ENCODE measurements around the gene RIMS3. TPM values are rescaled to one million over a fixed set of nuclear protein-coding genes. Genes with fewer than 3 reads are reported as not detected.
A peak's percentile ranks its signal among the peaks of the same experiment; 100 is the strongest.

RIMS3 gene
- total RNA-seq, 1 donor from 2014 or later: 2.9 TPM

- Histone ChIP-seq H3K27me3 (ENCODE audit: control insufficient read depth, insufficient read depth, low read length) (peaks cover 6% of the 10 kb centered on the region), H3K36me3 (ENCODE audit: control insufficient read depth, insufficient read depth, low read length) (no peaks in the 10 kb centered on the region), H3K4me3 (ENCODE audit: low read depth, low read length) (no peak overlapping the region)
- DNase-seq (ENCODE audit: low read depth): peak; percentile 21
- TF ChIP-seq CTCF (IDR thresholded peaks at IDR 0.05; ENCODE audit: insufficient read depth, low read length, poor library complexity, severe bottlenecking): no peak
Observed at GRCh38 chr1:40662864-40663263, 2.6 kb downstream of the RIMS3 start.

- TF ChIP-seq CTCF (IDR thresholded peaks at IDR 0.05; ENCODE audit: insufficient read depth, low read length, poor library complexity, severe bottlenecking): no peak
- Histone ChIP-seq H3K4me3 (ENCODE audit: low read depth, low read length) (no peak overlapping the region), H3K36me3 (ENCODE audit: control insufficient read depth, insufficient read depth, low read length) (no peaks in the 10 kb centered on the region), H3K27me3 (ENCODE audit: control insufficient read depth, insufficient read depth, low read length) (peaks cover 6% of the 10 kb centered on the region)
- no peak for DNase-seq (ENCODE audit: low read depth)
Observed at GRCh38 chr1:40662151-40662550, 3.3 kb downstream of the RIMS3 start.

- DNase-seq (ENCODE audit: low read depth): no peak
- Histone ChIP-seq H3K4me3 (ENCODE audit: low read depth, low read length) (no peak overlapping the region), H3K36me3 (ENCODE audit: control insufficient read depth, insufficient read depth, low read length) (no peaks in the 10 kb centered on the region), H3K27me3 (ENCODE audit: control insufficient read depth, insufficient read depth, low read length) (peaks cover 6% of the 10 kb centered on the region)
- no peak for TF ChIP-seq CTCF (IDR thresholded peaks at IDR 0.05; ENCODE audit: insufficient read depth, low read length, poor library complexity, severe bottlenecking)
Observed at GRCh38 chr1:40661678-40662077, 3.8 kb downstream of the RIMS3 start.

GRCh38 chr1:40659649-40659947, 5.9 kb downstream of the RIMS3 start:
- Histone ChIP-seq H3K4me3 (ENCODE audit: low read depth, low read length) (no peak overlapping the region), H3K36me3 (ENCODE audit: control insufficient read depth, insufficient read depth, low read length) (no peaks in the 10 kb centered on the region), H3K27me3 (ENCODE audit: control insufficient read depth, insufficient read depth, low read length) (peaks cover 12% of the 10 kb centered on the region)
- no peak for DNase-seq (ENCODE audit: low read depth)
- TF ChIP-seq CTCF (IDR thresholded peaks at IDR 0.05; ENCODE audit: insufficient read depth, low read length, poor library complexity, severe bottlenecking): no peak

GRCh38 chr1:40658751-40659648, 6.5 kb downstream of the RIMS3 start:
- H3K4me3 ChIP-seq (ENCODE audit: low read depth, low read length): no peak overlapping the region
- peaks cover 18% of the 10 kb centered on the region for H3K27me3 ChIP-seq (ENCODE audit: control insufficient read depth, insufficient read depth, low read length)
- TF ChIP-seq CTCF (IDR thresholded peaks at IDR 0.05; ENCODE audit: insufficient read depth, low read length, poor library complexity, severe bottlenecking): no peak
- no peaks in the 10 kb centered on the region for H3K36me3 ChIP-seq (ENCODE audit: control insufficient read depth, insufficient read depth, low read length)
- no peak for DNase-seq (ENCODE audit: low read depth)

GRCh38 chr1:40657046-40657445, 8.4 kb downstream of the RIMS3 start:
- no peak for TF ChIP-seq CTCF (IDR thresholded peaks at IDR 0.05; ENCODE audit: insufficient read depth, low read length, poor library complexity, severe bottlenecking)
- Histone ChIP-seq H3K27me3 (ENCODE audit: control insufficient read depth, insufficient read depth, low read length) (peaks cover 31% of the 10 kb centered on the region), H3K36me3 (ENCODE audit: control insufficient read depth, insufficient read depth, low read length) (no peaks in the 10 kb centered on the region), H3K4me3 (ENCODE audit: low read depth, low read length) (no peak overlapping the region)
- DNase-seq (ENCODE audit: low read depth): no peak

Data from kidney epithelial cell (primary cell).